ENCODE results near the gene INO80D. TPM values are rescaled to one million over a fixed set of nuclear protein-coding genes. Genes with fewer than 3 reads are reported as not detected.

INO80D gene
- total and polyA plus RNA-seq, 2 of the 8 experiments (the other 6 are each of a cell fraction or from before 2014, with no cell fraction given), result 6.2 to 37.4 TPM

GRCh38 chr2:206085742-206086445 is at the start of gene INO80D (continued):
- TF ChIP-seq MAFK (IDR thresholded peaks at IDR 0.05; ENCODE audit: low read depth, low read length) (no peak), SIRT6 (IDR thresholded peaks at IDR 0.05; ENCODE audit: low read length) (no peak), ATF2 (IDR thresholded peaks at IDR 0.05; ENCODE audit: low read length) (peak; percentile 43; the same call in 1 of the 2 replicates), ZNF274 (IDR thresholded peaks at IDR 0.05; ENCODE audit: borderline replicate concordance, extremely low read depth, low read length) (no peak), RBBP5 (IDR thresholded peaks at IDR 0.05; ENCODE audit: borderline replicate concordance, low read depth, low read length) (0 out of 2 replicates have a peak, but pooled peaks have one; percentile 31), YY1 (IDR thresholded peaks at IDR 0.05; ENCODE audit: low read depth, low read length) (peak; percentile 94), POLR2AphosphoS5 (IDR thresholded peaks at IDR 0.05; ENCODE audit: low read depth, low read length) (no peak), POLR2A (IDR thresholded peaks at IDR 0.05; ENCODE audit: control extremely low read depth in 1 of 2, low read depth in 2 of 2, low read length in 2 of 2) (peak in 1 of 2 experiments; percentile 74; a peak in 2 of 3 replicates), RNF2 (IDR thresholded peaks at IDR 0.05; ENCODE audit: borderline replicate concordance, low read depth, low read length, missing control alignments, poor library complexity, severe bottlenecking) (no peak), RFX5 (IDR thresholded peaks at IDR 0.05; ENCODE audit: borderline replicate concordance, low read depth, low read length) (no peak), RAD21 (IDR thresholded peaks at IDR 0.05 in 1 of 2, conservative IDR thresholded peaks at IDR 0.05 in 1 of 2; ENCODE audit: low read depth in 2 of 2, low read length in 2 of 2) (peak; percentile 37), TAF7 (optimal IDR thresholded peaks at IDR 0.05; ENCODE audit: borderline replicate concordance, low read depth, low read length) (peak; percentile 69), HDAC6 (IDR thresholded peaks at IDR 0.05; ENCODE audit: low read depth, low read length) (no peak), CTCF (IDR thresholded peaks at IDR 0.05; ENCODE audit: control extremely low read depth in 1 of 3, insufficient read depth in 1 of 3, low read depth in 1 of 3, low read length in 3 of 3) (peak in 2 of 3 experiments; percentile 47 to 52; a peak in 2 of 4 replicates), SRF (IDR thresholded peaks at IDR 0.05; ENCODE audit: low read depth, low read length) (no peak), CHD1 (IDR thresholded peaks at IDR 0.05; ENCODE audit: low read depth, low read length) (peak; percentile 50; the same call in 1 of the 2 replicates), JUND (IDR thresholded peaks at IDR 0.05; ENCODE audit: low read length) (no peak)
- TF ChIP-seq, protein P1, sequence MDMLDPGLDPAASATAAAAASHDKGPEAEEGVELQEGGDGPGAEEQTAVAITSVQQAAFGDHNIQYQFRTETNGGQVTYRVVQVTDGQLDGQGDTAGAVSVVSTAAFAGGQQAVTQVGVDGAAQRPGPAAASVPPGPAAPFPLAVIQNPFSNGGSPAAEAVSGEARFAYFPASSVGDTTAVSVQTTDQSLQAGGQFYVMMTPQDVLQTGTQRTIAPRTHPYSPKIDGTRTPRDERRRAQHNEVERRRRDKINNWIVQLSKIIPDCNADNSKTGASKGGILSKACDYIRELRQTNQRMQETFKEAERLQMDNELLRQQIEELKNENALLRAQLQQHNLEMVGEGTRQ (IDR thresholded peaks at IDR 0.05; ENCODE audit: low read length), result no peak

Data from H1 (cell line).